GM23338 (cell line): Measurements from ENCODE around the gene NUDT9. TPM values are rescaled to one million over a fixed set of nuclear protein-coding genes. Genes with fewer than 3 reads are reported as not detected.

ENCODE experiments used
- ATAC-seq: fragments of 200-7000 bp; cut with Tn5 transposase; 3 replicates; pipeline ENCODE4 v1.9.1; 2020
- DNase-seq: peaks from one replicate; pipeline ENCODE4 v3.0.0-alpha.2; 2015; ENCODE audit warnings: low spot score
- H2AFZ ChIP-seq: fragments of 200-600 bp; sonication (generic); 2 replicates; pipeline ENCODE4 v1.8.0; 2016; ENCODE audit warnings: antibody characterized with exemption, mild to moderate bottlenecking, moderate library complexity
- H3F3A ChIP-seq: fragments of 200-600 bp; sonication (generic); replicated peaks from 2 replicates; pipeline ENCODE4 v1.8.0; 2017; ENCODE audit warnings: antibody characterized with exemption, mixed run types, low read depth
- H3K27ac ChIP-seq: fragments of 200-600 bp; sonication (generic); 2 replicates; pipeline ENCODE4 v1.6.1; 2016; ENCODE audit warnings: low read depth
- H3K27me3 ChIP-seq: fragments of 200-600 bp; sonication (generic); 2 replicates; pipeline ENCODE4 v1.8.0; 2016; ENCODE audit warnings: mild to moderate bottlenecking, mixed run types, moderate library complexity; ENCODE audit not compliant: insufficient read depth
- H3K36me3 ChIP-seq: fragments of 200-600 bp; sonication (generic); 2 replicates; pipeline ENCODE4 v1.8.0; 2016; ENCODE audit warnings: mild to moderate bottlenecking; ENCODE audit not compliant: insufficient read depth
- H3K4me1 ChIP-seq: fragments of 200-600 bp; sonication (generic); 2 replicates; pipeline ENCODE4 v1.8.0; 2016; ENCODE audit warnings: mild to moderate bottlenecking, moderate library complexity; ENCODE audit not compliant: insufficient read depth
- H3K4me2 ChIP-seq: fragments of 200-600 bp; sonication (generic); 2 replicates; pipeline ENCODE4 v1.7.1; 2017; ENCODE audit warnings: mixed run types
- H3K4me3 ChIP-seq: fragments of 200-600 bp; sonication (generic); 2 replicates; pipeline ENCODE4 v1.6.1; 2016; ENCODE audit warnings: mixed run types
- H3K79me2 ChIP-seq: fragments of 200-600 bp; sonication (generic); replicated peaks from 2 replicates; pipeline ENCODE4 v1.8.0; 2017; ENCODE audit warnings: mild to moderate bottlenecking; ENCODE audit not compliant: insufficient read depth
- H3K9me2 ChIP-seq: fragments of 200-600 bp; sonication (generic); 2 replicates; pipeline ENCODE4 v1.8.0; 2017; ENCODE audit not compliant: insufficient read depth
- H4K20me1 ChIP-seq: fragments of 200-600 bp; sonication (generic); replicated peaks from 2 replicates; pipeline ENCODE4 v1.8.0; 2017; ENCODE audit warnings: mild to moderate bottlenecking; ENCODE audit not compliant: insufficient read depth
- H3K27ac Mint-ChIP-seq: 2 replicates; pipeline ENCODE4 v1.8.0; 2020; ENCODE audit warnings: inconsistent platforms, mild to moderate bottlenecking, moderate library complexity, mixed read lengths
- H3K27me3 Mint-ChIP-seq: 3 replicates; pipeline ENCODE4 v1.8.0; 2022; ENCODE audit warnings: low read depth, mild to moderate bottlenecking, moderate library complexity, mixed read lengths, inconsistent platforms; ENCODE audit not compliant: insufficient read depth, poor library complexity
- H3K36me3 Mint-ChIP-seq: 3 replicates; pipeline ENCODE4 v1.8.0; 2021; ENCODE audit warnings: low read depth, mild to moderate bottlenecking, inconsistent platforms, moderate library complexity, mixed read lengths
- H3K4me1 Mint-ChIP-seq: 3 replicates; pipeline ENCODE4 v1.8.0; 2020; ENCODE audit warnings: mild to moderate bottlenecking, inconsistent platforms, mixed read lengths
- H3K4me3 Mint-ChIP-seq: 3 replicates; pipeline ENCODE4 v1.8.0; 2021; ENCODE audit warnings: moderate library complexity, mild to moderate bottlenecking, inconsistent platforms, mixed read lengths
- H3K9me3 Mint-ChIP-seq: 3 replicates; pipeline ENCODE4 v1.8.0; 2020; ENCODE audit warnings: moderate library complexity, mild to moderate bottlenecking, inconsistent platforms, mixed read lengths
- CTCF ChIP-seq, 2 experiments: fragments of 200-600 bp in 1 of 2; sonication (generic) in 1 of 2; conservative IDR thresholded peaks; 2 replicates each; pipeline versions ENCODE4 v1.5.1 to v1.6.1; 2016 to 2017; ENCODE audit warnings: antibody characterized with exemption in 2 of 2, low read depth in 2 of 2, mild to moderate bottlenecking in 2 of 2, moderate library complexity in 1 of 2
- ETS1 ChIP-seq: IDR thresholded peaks from 2 replicates; pipeline ENCODE4 v1.6.1; 2016; ENCODE audit warnings: antibody characterized with exemption
- JUNB ChIP-seq: IDR thresholded peaks from one replicate; pipeline ENCODE4 v1.6.1; 2016; ENCODE audit warnings: antibody characterized with exemption; ENCODE audit not compliant: unreplicated experiment
- NANOG ChIP-seq: IDR thresholded peaks from 2 replicates; pipeline ENCODE4 v1.6.1; 2016; ENCODE audit warnings: antibody characterized with exemption, borderline replicate concordance
- POLR2AphosphoS5 ChIP-seq: IDR thresholded peaks from 2 replicates; pipeline ENCODE4 v1.6.1; 2016; ENCODE audit warnings: antibody characterized with exemption, low read depth
- REST ChIP-seq: IDR thresholded peaks from one replicate; pipeline ENCODE4 v1.6.1; 2018; ENCODE audit warnings: antibody characterized with exemption; ENCODE audit not compliant: unreplicated experiment
- ZNF114 ChIP-seq: fragments of 250-450 bp; sonication (Bioruptor Pico); IDR thresholded peaks from 2 replicates; pipeline ENCODE4 v1.5.0; 2020; ENCODE audit warnings: mild to moderate bottlenecking, moderate library complexity
- polyA plus RNA-seq: library from polyadenylated mRNA; unstranded; fragments of >200 nt; fragmentation: Nextera tagmentation; extraction: Ambion mirVana; gene quantifications from 2 replicates; pipeline ENCODE4 v1.2.1, GENCODE V29; 2016
- total RNA-seq: library from RNA; depleted of rRNA; stranded (reverse); fragments of >200 nt; shearing (Covaris generic); gene quantifications from 2 replicates; pipeline ENCODE4 v1.2.3, GENCODE V29; 2014

NUDT9 gene
- total and polyA plus RNA-seq, 2 experiments from 2014 or later: 22.9 to 43.4 TPM

GRCh38 chr4:87498446-87498900, 76.1 kb downstream of the NUDT9 start (continued):
- TF ChIP-seq ETS1: no peak
- no peak for TF ChIP-seq ZNF114
- no peak for TF ChIP-seq CTCF (conservative IDR thresholded peaks at IDR 0.05; ENCODE audit: low read depth in 2 of 2)
- TF ChIP-seq JUNB: no peak
- TF ChIP-seq REST: no peak
- TF ChIP-seq POLR2AphosphoS5: no peak

- Histone ChIP-seq H4K20me1 (no peaks in the 10 kb centered on the region), H3K4me2 (no peak overlapping the region), H3K4me3 (no peak overlapping the region), H3K36me3 (no peaks in the 10 kb centered on the region), H3K9me2 (no peaks in the 10 kb centered on the region; the same call in 1 of the 2 replicates), H2AFZ (peak overlapping the region; percentile 21; the same call in 1 of the 2 replicates), H3F3A (no peaks in the 10 kb centered on the region), H3K27me3 (no peaks in the 10 kb centered on the region), H3K4me1 (no peaks in the 10 kb centered on the region), H3K27ac (no peak overlapping the region), H3K79me2 (no peaks in the 10 kb centered on the region)
- ATAC-seq (no peak), DNase-seq (no peak)
- Mint-ChIP-seq H3K27me3 (no peaks in the 10 kb centered on the region), H3K36me3 (no peaks in the 10 kb centered on the region), H3K9me3 (no peaks in the 10 kb centered on the region), H3K4me1 (no peaks in the 10 kb centered on the region), H3K27ac (no peak overlapping the region), H3K4me3 (no peak overlapping the region)
- no peak for TF ChIP-seq REST
- TF ChIP-seq ETS1: no peak
- no peak for TF ChIP-seq CTCF (conservative IDR thresholded peaks at IDR 0.05; ENCODE audit: low read depth in 2 of 2)
- TF ChIP-seq NANOG: no peak
Measured at GRCh38 chr4:87499403-87500091, 77.2 kb downstream of the NUDT9 start.
